Measurements from ENCODE around the gene KDM2B.
"Not testable (repeated sequence)": the region's sequence is repeated elsewhere in the genome, so short reads cannot be mapped to it uniquely, and the experiment has no call there.

The KDM2B gene

DNA sequence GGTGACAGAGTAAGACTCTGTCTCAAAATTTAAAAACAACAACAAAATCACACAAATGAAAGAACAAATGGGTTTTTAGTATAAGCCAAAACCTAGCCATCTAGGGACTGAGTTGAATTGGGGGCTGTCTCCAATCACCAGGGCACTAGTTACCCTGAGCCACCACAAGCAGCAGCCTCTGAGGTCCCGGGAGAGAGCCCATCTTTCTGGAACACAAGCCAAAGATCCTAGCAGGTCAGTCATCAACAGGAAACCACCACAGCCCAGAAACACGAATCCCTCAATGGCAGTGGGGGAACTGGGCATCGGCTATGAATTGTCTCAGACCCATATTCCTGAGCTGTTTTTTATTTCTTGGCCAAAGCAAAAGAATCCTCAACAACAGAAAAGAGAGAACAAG lies 75.3 kb downstream of the KDM2B start:
- no peak for DNase-seq (ENCODE audit: low read depth in 2 of 2, low spot score in 1 of 2)

DNA sequence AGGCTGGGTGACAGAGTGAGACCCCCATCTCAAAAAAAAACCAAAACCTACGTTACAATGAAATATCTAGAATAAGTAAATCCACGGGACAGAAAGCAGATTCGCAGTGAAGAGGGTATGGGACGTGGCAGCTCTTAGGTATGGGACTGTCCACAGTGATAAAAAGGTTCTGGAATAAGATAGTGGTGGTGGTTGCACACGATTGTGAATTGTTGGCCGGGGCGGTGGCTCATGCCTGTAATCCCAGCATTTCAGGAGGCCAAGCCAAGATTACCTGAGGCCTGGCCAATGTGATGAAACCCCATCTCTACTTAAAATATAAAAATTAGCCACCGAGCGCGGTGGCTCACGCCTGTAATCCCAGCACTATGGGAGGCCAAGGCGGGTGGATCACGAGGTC lies 76.3 kb downstream of the KDM2B start:
- no peak for DNase-seq (ENCODE audit: low read depth in 2 of 2, low spot score in 1 of 2)

DNA sequence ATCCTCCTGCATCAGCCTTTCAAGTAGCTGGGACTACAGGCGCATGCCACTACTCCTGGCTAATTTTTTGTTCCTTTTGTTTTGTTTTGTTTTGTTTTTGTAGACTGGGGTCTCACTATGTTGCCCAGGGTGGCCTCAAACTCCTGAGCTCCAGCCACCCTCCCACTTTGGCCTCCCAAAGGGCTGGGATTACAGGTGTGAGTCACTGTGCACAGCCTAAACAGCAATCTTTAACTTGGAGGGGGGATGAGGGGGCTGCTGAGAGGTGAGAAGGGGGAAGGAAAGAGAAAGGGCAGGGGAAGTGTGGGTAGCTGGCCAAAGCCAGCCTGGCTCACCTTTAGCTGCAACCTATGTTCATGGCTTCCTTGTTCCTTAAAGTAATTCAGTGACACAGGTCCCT lies 77.4 kb downstream of the KDM2B start:
- no peak for DNase-seq (ENCODE audit: low read depth in 2 of 2, low spot score in 1 of 2)

DNA sequence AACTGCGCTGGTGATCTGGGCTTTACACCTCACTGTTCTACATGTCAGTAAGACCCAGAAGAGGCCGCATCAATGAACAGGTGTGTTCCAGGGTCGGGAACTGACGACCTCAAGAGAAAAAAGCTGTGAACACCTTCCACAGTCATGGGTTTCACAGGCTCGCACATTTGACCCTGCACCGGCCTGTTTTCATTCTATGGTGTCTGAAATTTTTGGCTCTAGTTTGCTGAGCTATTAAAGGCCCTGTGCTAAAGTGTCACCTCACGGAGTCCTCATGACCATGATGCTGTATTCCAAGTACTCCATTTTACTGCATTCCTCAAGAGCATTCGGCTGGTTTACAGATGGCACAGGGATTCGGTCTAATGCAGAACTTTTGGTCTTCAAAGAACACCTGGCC lies 78.9 kb downstream of the KDM2B start:
- no peak for DNase-seq (ENCODE audit: low read depth in 2 of 2, low spot score in 1 of 2)

DNA sequence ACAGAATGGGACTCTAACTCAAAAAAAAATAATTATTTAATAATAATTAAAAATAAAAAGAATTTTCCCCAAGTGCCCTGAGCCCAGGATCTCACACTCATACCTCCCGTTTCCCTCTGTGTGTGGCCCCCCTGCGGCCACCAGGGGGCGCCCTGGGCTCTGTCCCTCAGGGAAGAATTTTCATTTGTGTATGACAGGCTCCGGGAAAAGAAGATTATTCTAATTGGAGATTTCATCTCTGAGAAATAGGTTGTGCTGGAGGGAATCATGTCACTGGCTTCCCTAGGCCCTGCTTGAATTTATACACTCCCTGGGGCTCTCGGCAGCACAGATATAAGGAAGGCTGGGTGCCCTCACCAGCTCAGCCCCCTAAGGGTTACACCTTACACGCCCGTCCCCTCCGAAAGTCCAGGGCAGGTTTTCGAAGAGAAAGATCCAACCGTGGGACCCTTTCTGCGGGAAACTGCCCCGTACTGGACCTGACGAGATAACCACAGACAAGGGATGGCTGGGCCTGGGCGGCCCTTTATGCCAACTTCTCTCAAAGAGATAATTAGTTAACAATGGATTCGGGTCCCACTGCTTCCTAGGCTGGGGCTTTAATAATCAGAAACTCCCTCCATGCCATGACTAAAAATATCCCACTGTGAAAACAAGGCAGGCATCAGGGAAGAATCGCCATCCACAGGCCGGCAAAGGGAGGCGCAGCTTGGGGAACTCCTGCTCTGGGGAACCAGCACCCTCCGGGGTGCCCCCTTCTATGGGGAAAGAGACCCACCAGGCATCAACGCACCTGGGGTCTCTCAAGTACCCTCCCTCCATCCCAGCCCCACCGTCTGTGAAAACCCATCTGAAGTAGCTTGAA lies 80.7 kb downstream of the KDM2B start:
- DNase-seq (ENCODE audit: low read depth in 2 of 2, low spot score in 1 of 2), result peak; percentile 56 to 58

DNA sequence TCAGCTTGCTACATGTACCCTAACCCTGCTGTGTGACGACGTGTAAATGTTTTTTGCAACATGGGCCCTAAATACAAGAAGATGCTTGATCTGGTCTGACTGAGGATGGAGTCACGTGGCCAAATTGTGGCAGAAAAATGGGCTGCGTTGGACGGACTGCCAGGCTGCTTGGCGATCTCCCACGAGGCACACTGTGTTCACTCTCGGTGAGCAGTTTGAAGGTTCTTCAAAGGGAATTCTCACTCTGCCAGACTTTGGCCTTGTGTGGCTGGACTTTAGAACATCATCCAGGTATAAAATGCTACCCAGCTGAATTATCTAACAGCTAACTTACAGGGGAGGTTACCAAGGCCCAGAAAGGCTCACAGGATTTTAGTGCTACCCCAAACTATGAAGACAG lies 85.1 kb downstream of the KDM2B start:
- no peak for DNase-seq (ENCODE audit: low read depth in 2 of 2, low spot score in 1 of 2)

DNA sequence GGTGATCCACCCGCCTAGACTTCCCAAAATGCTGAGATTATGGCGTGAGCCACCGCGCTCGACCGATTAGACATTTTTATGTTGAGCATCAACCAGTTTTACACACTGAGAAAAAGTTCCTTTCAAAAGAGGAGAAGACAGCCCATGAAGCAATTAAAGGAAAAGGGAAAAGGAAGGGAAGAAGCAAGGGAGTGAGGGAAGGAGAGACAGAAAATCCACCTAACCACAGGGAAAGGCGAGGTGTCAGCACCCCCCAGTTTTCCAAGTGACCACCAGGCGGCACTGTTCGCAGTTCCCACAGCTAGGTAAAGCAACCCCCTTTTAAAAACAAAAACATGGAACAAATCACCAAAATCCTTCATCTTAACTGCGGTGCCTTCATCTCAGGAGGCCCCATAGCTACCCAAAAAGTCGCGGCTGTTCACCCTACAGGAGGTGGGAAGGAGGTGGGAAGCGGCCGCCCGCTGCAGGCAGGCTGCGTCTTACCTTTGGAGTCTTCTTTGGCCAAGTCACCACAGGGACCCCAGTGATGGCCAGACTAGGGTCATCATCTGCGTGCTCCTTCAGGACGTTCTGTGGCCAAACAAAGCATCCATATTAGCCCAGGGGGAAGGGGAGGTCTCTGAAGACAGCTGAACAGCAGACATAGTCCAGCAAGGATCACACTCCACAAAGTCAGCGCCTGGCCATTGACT lies 86.6 kb downstream of the KDM2B start:
- peak; percentile 31 to 33 for DNase-seq (ENCODE audit: low read depth in 2 of 2, low spot score in 1 of 2)

DNA sequence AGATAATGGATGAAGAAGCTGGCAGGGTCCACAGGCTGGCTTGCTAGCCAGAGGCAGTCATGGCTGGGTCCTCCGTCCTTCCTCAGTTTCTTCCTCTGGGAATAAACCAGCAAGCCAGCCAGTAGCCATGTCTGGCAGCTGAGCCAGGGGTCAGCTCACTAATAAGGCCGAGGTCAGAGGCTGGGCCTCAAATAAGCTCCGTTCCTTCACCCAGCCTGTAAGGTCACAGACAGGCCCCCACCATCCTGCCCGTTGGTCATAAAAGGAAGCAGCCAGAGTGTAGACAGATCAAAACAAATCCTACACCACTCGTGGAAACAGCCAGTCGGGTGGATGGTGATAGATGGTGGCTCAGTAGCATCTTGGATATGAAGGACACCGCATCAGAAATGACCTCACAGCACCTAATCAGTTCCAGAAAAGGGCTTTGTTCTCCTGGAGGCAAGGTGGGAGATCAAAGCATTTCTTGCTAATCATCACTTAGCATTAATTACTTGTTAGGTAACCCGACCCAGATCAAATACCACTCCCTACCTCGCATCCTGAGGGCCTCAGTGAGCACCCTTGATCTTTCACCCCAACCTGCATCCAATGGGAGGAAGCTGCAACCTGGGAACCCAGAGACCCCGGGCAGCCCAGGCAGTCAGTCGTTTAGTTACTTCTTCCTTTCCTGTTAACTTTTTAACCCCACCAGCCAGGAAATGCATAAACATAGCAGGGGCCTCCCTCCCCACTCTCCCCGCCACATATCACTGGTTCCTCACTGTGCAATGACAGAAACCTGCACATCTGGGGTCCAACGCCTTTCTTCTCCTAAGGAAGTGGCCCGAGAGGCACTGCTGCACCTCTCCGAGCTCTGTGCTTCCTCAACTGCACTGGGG lies 90.2 kb downstream of the KDM2B start:
- no peak for DNase-seq (ENCODE audit: low read depth in 2 of 2, low spot score in 1 of 2)

DNA sequence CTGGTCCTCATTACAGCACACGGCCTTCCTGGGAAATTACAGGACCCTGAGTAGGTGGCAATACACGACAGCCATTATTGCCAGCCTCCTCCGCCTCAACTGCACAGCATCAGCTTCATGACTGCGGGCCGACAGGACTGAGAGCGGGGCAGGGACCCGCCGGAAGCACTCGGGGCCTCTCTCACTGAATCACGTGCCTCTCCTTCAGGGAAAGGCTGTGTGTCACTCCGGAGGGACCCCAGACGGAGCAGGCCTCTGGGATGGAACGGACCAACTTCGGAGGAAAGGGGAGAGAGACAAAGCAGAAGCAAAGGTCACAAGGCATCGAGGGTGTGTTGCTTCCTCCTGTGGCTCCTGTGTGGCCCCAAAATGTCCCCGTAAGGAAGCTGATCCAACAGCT lies 90.9 kb downstream of the KDM2B start:
- no peak for DNase-seq (ENCODE audit: low read depth in 2 of 2, low spot score in 1 of 2)

DNA sequence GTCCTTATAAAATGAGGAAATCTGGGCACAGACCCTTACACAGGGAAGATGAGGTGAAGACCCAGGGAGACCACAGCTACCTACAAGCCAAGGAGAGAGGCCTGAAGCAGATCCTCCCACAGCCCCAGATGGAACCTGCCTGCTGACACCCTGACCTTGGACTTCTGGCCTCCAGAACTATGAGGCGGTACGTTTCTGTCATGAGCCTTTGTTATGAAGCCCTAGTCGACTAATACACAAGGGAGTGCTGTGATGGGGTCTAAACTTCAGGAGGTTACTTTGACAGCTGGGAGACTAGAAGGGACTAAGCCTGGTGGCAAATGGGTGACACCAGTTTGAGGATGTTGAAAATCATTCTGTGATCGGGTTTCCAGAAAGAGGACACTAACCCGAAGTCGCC lies 95.9 kb downstream of the KDM2B start:
- DNase-seq (ENCODE audit: low read depth in 2 of 2, low spot score in 1 of 2), result no peak

DNA sequence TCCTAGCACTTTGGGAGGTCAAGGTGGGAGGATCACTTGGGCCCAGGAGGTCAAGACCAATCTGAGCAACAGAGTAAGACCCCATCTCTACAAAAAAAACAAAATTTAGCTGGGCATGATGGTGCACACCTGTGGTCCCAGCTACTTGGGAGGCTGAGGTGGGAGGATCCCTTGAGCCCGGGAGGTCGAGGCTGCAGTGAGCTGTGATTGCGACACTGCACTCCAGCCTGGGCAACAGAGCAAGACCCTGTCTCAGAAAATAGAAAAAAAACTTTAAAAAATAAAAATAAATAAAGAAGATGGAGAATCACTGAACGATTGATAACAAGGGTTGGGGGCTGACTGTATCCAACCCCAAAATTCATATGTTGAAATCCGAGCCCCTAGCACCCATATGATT lies 96.3 kb downstream of the KDM2B start:
- not testable (repeated sequence) for DNase-seq (ENCODE audit: low read depth in 2 of 2, low spot score in 1 of 2)

DNA sequence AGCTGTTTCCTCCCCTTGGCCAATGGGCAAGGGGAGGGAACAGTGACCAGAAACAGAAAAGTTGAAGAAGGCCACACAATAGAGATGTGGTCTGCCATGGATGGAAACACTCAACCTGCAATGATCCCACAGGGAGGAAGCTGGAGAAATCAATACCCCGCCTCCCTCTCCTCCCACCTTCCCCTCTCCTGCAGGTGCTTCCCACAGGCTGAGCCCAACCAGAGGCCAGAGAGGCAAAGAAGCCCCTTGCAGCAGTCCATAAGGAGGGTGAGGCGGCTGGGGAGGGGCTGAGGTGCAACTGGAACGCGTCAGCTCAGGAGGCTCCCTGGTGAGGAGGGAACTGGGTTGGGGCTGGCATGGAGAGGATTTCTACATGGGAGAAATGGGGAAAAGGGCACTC lies 96.9 kb downstream of the KDM2B start:
- DNase-seq (ENCODE audit: low read depth in 2 of 2, low spot score in 1 of 2), result no peak

DNA sequence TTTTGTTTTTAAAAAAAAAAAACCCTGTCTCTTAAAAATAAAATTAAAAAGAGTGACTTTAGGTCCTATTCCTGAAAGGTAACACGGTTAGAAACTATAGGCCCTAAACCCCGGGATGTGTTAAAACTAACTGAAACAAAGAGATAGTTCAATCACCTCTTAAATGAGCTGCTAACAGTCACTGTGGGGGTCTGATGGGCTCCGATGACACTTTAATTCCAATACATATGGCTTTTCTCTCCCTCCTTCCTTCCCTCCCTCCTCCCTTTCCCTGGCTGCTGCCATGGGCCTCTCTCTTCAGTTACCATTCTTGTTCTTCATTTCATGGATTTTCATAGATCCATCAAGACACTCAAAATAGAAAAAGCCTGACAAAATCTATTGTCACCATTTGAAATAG lies 104.3 kb downstream of the KDM2B start:
- no peak for DNase-seq (ENCODE audit: low read depth in 2 of 2, low spot score in 1 of 2)

DNA sequence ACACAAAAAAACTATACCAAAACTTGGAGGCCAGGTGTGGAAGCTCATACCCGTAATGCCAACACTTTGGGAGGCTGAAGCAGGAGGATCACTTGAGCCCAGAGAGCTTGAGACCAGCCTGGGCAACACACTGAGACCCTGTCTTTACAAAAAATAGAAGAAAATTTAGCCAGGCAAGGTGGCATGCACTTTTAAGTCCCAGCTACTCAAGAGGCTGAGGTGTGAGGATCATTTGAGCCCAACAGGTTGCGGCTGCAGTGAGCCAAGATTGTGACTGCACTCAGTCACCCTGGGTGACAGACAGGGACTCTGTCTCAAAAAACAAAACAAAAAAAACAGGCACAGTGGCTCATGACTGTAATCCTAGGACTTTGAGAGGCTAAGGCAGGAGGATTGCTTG lies 105.5 kb downstream of the KDM2B start:
- DNase-seq (ENCODE audit: low read depth in 2 of 2, low spot score in 1 of 2), result no peak

DNA sequence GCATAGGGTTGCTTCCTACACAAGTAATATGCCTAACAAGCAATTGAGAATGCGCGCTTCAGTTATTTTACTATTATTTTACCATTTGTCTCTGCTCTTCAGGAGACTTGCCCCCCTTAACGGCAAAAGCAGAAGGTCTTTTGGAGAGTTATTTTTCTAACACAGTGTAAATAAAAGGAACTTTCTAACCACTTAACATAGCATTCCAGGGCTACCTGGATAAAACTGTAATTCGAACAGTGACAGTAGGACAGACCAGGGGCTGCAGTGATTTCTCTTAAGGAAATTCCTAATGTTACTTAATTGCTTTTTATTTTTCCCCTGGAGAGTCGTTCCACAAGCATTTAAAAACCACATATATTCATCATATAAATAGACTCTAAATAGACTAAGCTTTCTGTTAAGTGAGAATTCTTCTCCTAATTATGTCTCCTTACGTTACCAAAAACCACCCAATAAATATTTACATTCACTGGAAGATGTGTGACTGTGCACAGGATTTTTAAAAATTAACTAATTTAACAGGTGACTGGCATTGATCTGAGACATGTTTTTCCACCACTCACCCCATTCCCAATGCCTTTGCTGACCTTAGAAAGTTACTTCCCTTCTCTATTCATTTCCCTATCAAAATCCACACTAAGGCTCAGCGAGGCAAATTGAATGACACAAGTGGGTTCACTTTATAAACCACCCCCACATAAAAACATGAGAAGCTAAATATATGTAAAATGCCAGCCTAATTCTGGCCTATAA lies 108.5 kb downstream of the KDM2B start:
- no peak for DNase-seq (ENCODE audit: low read depth in 2 of 2, low spot score in 1 of 2)

DNA sequence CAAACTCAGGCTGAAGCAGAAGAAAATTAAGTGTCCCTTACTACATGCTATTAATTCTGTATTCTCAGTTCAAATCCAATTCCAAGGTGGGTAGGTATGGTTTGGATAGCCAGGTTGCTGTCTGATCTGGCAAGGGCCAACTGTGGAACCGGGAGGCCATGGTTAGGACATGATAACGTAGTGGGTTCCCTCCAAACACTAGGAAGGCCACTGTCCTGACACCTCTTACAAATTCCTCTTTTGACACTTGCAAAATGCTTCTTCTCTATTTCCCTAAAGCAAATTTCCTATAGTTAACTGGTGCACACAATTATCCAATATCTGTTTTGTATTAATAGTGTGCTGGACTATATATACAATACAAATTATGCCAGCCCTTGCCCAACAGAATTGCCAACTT lies 110.1 kb downstream of the KDM2B start:
- no peak for DNase-seq (ENCODE audit: low read depth in 2 of 2, low spot score in 1 of 2)

DNA sequence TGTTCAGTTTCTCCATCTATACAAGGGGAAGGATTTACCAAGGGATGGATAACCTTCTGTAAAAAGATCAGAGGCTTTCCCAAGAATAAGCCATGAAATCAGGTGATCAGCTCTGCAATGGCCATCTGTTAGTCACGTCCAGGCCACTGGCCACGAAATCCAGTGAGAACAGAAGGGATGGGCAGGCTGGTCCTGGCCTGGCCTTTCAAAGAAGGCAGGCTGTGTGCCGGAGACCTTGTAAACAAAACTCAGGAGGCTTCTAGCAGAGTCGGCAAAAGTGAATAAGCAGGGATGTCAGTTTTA lies 112.4 kb downstream of the KDM2B start:
- DNase-seq (ENCODE audit: low read depth in 2 of 2, low spot score in 1 of 2), result no peak

DNA sequence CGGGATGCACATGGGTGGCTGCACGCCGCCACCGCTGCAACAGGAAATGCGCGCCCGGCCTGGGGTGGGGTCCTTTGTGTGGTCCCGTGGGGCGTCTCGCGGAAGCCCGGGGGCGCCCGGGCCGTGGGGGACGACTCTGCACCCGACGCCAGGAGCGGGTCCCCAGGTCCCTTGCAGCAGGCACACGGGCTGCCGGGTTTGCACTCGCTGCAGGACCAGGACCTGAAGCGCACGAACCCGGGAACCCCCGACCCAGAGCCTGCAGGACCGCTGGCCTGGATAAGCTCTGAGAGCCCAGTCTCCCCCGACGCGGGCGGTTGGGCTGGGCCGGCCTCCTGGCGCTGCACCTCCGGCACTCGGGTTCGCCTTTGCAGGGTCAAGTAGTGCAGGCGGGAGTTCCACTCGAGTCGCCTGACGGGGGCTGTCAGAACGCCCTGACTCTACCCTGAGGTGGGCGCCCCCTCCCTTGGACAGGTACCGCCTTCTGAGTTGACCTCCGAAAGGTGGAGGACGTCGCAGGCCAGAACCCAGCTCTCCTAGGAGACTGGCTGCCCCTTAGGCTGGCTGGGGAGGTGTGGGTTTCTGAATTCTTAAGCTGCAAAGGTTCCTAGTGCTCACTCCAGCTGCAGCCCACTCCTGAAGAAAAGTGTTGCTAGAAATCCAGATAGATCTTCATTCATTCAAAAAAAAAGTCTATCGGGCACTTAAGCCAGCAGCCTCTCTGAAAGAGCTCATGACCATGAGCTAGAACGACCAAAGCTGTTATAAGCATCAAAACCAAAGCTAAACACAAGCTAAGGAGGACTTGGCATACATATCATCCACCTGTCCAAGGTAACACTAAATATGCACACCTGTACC lies 113.0 kb downstream of the KDM2B start:
- no peak for DNase-seq (ENCODE audit: low read depth in 2 of 2, low spot score in 1 of 2)

DNA sequence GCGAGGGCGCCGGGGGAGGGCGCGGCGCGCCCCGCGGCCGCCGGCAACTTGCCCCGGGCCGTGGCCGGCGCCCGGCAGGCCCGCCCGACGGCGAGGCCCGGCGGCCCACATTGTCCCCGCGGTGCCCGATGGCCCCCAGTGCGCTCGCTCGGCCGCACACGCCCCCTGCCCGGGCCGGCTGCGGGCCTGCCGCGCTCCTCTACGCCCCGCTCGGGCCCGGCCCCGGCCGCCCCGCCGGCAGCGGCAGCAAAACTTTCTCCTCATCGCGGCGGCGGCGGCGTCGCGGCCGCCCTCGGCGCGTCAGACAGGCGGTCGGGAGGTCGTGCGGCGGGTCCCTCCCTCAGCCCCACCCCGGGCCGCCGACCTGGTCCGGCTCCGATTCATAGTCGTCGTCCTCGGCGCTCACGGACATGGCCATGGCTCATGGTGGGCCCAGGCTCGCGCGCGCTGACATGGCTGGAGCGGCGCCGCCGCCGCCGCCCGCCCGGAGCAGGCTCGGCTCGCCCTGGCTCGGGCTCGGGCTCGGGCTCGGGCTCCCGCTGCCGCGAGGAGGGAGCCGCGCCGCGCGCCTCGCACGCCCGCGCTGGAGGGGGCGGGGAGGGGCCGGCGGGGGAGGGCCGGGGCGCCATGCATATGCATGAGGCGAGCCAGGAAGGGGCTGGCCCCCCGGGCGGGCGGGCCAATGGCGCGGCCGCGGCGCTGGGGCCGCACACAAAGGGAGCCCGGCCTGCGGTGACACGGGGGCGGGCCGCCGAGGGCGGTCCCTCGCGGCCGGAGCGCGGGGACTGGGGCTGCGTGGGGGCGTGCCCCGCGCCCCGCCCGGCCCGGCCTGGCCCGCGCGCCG lies 113.8 kb downstream of the KDM2B start:
- peak; percentile 58 to 82 for DNase-seq (ENCODE audit: low read depth in 2 of 2, low spot score in 1 of 2)

All from stimulated activated CD8-positive, alpha-beta memory T cell treated with anti-CD3 and anti-CD28 coated beads, Interleukin-4, amount 100 ng/mL, for 4 hours (primary cell).